NOMO-1 (cell line): ENCODE results near the gene TRPM4.
"Not testable (repeated sequence)": the region's sequence is repeated elsewhere in the genome, so short reads cannot be mapped to it uniquely, and the experiment has no call there.

Source experiments
- DNase-seq, 2 experiments: peaks; one replicate each; lab custom pipeline; 2025; ENCODE audit not compliant: unreplicated experiment in 2 of 2; lab: John Stamatoyannopoulos, UW

Gene TRPM4

DNA sequence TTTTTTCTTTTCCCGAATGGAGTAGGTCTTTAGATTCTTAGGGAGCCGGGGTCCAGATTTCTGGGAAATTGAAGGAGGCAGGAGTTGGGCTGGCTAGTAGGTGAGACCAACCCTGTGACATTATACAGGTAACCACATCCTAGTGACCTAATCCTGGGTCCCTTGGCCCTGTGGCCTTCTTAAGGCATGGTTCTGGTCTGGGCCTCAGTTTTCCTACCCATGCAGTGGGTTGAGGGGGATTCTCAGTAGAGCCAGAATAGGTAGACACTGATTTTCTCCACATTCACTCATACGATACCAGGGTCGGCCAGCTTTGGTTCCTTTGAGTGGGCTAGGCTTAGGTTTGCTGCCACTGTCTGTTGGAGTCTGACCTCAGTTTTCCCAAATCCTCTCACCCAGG, 31.0 kb upstream of the TRPM4 start:
- no peak for DNase-seq

DNA sequence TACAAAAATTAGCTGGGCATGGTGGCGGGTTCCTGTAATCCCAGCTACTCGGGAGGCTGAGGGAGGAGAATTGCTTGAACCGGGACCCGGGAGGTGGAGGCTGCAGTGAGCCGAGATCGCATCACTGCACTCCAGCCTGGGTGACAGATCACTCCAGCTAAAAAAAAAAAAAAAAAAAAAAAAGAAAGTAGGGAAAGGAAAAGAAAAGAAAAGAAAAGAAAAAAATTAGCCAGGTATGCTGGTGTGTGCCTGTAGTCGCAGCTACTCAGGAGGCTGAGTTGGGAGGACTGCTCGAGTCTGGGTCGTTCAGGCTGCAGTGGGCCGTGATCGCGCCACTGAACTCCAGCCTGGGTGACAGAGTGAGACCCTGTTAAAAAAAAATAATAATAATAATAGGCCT, 30.4 kb upstream of the TRPM4 start:
- not testable (repeated sequence) for DNase-seq

DNA sequence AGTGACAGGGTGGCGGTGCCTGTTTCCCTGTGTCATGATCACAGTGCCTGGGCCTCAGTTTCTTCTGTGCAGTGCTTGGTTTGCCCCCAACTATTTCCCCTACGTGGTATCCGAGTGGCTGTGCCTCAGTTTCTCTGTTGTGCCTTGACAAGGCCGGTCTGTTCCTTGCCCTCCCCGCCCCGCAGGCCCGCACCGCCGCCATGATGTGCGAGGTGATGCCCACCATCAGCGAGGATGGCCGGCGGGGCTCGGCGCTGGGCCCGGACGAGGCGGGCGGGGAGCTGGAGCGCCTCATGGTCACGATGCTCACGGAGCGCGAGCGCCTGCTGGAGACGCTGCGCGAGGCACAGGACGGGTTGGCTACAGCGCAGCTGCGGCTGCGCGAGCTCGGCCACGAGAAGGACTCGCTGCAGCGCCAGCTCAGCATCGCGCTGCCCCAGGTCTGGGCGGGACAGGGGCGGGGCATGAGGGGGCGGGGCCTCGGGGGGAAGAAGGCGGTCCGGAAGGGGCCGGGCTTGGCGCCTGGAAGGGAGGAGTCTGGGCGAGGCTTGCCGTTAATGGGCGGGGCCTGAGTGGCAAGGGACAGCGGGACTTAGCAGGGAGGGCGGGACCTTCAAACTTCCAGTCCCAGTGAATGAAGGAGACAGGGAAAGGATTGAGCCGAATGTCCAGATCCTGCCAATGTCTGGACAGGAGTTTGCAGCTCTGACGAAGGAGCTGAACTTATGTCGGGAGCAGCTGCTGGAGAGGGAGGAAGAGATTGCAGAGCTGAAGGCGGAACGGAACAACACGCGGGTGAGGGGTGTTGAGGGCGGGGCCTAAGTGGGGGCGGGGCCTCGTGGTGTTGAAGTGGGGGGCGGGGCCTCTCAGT, 29.7 kb upstream of the TRPM4 start:
- peak; percentile 92 to 99 for DNase-seq

DNA sequence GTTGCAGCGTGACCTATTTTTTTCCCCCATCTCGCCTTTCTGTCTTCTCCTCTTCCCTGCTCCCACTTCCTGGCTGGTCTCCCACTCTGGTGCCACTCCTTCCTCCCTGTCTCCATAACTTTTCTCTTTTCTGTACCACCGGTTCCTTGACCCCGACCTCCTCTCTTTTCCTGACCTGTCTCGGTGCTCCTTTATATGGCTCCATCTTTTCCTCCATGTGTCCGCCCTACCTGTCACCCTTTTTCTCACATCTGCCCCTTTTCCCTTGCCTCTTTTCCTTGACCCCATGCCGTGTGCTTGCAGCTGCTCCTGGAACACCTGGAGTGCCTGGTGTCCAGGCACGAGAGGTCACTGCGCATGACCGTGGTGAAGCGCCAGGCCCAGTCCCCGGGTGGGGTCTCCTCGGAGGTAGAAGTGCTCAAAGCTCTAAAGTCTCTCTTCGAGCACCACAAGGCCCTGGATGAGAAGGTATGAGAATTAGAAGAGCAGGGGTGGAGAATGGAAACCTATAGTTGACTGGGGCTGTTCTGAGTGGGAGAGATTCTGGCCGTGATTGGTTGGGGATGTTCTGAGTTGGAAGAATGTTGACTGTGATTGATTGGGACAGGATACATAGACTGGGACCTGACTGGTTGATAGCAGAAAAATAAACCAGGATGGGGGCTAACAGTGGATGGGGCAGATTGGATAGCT, 28.9 kb upstream of the TRPM4 start:
- no peak for DNase-seq

DNA sequence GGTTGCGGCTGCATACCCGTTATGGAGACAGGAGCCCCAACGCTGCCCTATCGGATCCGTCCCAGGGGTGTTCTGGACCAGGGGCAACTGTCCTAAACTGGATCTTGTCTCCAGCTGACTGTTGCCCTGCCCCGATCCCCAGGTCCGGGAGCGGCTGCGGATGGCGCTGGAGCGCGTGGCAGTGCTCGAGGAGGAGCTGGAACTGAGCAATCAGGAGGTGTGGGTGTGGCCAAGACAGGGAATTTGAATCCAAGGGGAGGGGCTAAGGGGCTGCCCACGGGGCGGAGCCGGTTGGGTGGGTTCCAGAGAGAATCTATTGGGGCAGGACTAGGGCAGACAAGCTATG, 28.4 kb upstream of the TRPM4 start:
- DNase-seq = no peak

DNA sequence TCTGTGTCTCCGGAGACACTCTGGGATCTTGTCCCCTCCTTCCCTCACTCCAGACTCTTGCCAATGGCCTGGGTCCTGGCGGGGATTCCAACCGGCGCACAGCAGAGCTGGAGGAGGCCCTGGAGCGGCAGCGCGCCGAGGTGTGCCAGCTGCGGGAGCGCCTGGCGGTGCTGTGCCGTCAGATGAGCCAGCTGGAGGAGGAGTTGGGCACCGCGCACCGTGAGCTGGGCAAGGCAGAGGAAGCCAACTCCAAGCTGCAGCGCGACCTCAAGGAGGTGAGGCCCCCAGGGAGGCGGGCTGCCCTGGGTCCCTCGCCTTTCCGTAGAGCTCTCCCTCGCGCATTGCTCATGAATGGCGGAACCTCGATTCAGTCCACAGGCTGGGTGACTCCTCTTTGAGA, 27.3 kb upstream of the TRPM4 start:
- no peak for DNase-seq

DNA sequence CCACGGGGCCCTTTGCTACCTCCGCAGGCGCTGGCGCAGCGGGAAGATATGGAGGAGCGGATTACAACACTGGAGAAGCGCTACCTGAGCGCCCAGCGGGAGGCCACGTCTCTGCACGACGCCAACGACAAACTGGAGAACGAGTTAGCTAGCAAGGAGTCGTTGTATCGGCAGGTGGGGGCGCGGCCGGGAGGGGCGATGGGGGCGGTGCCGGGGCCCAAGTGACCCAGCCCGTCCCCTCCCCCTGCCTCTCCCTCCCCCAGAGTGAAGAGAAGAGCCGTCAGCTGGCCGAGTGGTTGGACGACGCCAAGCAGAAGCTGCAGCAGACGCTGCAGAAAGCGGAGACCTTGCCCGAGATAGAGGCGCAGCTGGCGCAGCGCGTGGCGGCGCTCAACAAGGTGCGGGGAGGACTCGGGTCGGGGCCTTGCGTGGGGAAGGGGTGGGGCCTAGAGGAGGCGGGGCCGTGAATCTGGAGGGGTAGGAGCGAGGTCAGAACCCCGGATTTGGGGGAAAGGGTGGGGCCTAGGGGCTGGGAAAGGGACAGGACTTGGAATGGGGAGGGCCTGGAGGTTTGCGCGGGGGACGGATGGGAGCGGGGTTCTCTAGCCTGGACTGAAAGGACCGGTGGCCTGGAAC, 24.5 kb upstream of the TRPM4 start:
- DNase-seq = no peak

DNA sequence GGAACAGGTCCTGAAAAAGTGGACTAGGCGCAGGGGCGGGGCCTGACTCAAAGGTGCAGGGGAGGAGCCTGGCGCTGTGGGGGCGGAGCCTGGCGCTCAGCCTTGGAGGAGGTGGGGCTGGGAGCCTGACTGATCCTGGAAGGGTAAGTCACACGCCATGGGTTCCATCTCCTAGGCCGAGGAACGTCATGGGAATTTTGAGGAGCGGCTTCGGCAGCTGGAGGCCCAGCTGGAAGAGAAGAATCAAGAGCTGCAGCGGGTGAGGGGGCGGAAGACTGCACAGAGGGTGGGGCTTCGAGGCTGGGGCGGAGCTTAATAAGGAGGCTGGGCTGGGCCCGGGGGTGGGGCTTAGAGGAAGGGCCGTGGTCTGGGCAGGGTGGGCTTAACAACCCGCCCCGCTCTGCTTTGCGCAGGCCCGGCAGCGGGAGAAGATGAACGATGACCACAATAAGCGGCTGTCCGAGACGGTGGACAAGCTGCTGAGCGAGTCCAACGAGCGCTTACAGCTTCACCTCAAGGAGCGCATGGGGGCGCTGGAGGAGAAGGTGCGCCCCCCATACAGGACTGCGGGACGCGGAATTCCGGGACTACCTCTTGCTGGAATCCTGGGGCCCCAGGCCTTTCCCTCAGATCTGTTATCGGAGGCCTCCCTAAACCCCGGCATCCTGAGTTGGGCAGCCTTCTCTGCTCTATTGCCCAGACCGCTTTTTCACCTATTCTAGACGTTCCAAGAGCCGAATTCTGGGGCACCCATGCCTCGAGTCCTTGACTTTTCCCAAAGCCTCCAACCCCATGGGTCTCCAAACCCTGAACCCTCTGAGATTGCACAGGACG, 23.8 kb upstream of the TRPM4 start:
- no peak for DNase-seq

DNA sequence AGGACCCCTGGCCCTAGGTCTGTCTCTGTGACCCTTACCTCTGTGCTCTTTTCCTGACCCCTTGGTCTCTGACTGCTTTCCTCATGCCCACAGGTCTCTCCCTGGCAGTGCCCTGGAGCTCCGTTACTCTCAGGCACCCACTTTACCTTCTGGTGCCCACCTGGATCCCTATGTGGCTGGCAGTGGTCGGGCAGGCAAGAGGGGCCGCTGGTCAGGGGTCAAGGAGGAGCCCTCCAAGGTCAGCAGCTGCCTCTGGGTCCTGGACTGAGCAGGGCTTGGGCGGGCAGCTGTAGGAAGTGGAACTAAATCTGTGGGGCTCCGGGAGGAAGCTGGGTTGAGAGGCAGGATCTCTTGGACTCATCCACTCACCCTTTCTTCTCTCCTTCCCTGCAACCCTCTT, 21.9 kb upstream of the TRPM4 start:
- no peak for DNase-seq

DNA sequence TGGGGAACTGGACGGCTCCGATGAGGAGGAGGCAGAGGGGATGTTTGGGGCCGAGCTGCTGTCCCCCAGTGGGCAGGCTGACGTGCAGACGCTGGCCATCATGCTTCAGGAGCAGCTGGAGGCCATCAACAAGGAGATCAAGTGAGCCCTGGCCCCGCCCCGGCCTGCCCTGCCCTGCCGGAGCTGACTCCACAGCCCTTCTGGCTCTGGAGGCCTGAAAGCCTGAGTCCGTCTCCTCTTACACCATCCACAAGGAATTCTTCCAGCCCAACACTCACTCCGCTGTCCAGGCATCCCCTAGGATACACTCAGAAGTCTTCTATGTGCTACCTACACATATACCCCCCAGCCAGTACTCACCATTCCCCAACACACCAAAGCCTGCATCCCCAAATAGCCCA, 20.8 kb upstream of the TRPM4 start:
- DNase-seq = no peak

DNA sequence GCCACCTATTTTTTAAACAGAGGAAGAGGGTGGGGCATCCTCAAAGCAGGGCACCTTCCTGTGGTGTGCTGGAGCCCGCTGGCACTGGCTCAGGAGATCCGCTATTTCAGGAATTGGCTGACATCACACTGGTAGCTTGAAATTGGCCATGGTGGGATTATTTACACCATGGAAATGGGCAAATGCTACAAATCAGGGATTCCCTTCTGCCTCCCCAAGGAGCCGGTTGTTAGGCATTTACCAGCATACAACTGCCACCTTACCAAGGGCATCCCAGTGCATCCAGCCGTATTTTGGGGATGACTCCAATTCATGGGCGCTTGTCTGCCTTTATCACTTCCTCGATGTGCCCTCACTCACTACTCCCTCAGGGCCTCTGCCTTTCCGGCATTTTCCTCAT, 16.6 kb upstream of the TRPM4 start:
- no peak for DNase-seq

DNA sequence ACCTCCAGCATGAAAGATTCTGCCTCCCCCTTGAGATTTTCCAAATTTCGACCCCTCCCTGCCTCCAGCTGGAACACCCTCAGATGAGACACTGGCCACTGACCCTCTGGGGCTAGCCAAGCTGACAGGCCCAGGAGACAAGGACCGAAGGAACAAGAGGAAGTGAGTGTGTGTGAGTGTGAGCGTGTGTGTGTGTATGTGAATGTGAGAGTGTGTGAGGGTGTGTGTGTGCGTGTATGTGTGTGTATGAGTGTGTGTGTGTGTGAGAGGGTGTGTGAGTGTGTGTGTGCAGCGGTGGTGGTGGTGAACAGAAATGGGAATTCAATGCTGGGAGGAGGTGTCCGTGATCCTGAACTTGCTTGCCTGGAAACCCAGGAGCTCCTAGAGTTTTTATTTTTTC, 16.2 kb upstream of the TRPM4 start:
- DNase-seq = no peak

DNA sequence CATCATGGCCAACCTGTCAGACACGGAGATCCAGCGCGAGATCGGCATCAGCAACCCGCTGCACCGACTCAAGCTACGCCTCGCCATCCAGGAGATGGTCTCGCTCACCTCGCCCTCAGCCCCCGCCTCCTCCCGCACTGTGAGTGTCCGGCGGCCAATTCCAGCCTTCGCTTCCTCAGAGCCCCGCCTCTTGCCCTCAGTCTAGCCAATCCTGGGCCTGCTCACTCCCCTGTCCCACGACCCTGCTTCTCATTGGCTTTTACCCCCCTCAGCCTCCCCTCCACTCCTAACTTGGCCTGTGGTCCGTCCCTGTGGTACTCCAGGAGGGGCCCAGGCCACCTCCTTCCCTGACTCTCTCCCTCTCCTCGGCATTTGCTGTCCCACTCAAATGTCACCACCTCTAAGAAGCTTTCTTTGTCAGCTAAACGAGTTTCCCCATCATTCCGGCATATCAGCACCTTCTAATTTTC, 14.7 kb upstream of the TRPM4 start:
- DNase-seq = no peak

DNA sequence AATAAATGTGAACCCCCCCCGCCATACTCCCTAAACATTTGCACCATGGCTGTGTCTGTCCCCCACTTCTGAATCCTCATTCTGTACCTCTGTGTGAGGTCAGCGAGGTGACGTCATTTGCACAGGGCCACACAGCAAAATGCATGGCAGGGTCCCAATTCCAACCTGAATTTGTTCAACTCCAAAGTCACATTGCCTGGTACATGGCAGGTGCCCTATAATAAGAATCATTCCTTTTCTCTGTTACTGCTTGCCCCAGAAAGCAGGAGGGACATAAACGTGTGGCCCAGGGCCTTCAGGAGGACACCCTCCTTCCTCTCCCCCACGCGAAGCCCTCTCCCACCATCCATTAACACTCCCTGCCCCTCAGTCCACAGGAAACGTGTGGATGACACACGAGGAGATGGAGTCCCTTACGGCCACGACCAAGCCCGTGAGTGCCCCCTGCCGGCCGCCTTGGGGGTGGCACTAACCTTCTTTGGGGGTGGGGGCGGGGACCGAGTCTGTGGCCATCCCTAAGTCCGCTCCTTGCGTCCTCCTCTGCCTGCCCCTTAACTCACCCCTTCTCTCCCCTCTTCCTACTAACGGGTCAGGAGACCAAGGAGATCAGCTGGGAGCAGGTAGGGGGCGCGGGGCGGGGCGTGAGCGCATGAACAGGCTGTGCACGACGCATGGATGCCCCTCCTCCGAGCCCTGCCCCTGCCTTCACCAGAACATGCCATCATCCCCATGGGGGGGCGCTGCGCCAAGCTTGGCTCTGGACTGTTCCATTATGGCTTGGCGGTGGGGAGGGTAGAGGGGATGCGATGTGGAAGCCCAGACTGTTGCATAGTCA, 11.8 kb upstream of the TRPM4 start:
- peak; percentile 25 to 63 for DNase-seq

DNA sequence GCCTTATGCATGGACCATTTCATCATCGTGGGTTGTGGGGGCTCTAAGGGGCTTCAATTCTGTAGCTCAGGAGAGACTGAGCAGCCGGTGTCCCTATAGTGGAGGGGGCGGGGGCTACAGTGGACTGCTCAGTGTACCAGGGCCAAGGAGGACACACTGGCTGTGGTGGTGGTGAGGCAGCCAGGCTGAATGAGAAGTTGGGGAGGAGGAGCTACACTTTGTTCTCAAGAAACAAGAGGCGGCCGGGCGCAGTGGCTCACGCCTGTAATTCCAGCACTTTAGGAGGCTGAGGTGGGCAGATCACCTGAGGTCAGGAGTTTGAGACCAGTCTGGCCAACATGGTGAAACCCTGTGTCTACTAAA, 11.2 kb upstream of the TRPM4 start:
- not testable (repeated sequence) for DNase-seq

DNA sequence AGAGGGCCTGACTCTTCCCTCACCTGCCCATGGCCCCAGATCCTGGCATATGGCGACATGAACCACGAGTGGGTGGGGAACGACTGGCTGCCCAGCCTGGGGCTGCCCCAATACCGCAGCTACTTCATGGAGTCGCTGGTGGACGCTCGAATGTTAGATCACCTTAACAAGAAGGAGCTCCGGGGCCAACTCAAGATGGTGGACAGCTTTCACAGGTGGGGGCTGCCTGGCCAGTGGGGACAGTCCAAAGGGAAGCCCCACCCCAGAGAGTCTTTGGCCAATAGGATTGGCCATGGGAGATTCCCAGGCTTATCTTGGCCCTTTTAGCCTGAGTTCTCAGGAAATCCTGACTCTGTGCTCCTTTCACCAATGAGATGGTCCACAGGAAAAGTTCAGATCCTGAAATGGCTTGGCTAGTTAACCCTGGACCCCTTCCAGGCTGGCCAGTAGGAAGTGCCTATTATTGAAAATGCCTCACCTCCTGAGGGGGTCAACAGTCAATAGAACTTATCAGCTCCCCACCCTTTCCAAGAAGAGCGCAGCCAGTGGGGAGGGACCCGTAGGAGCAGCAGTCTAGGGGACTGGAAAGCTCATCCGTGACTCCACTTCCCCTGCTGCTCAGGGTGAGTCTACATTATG, 9.4 kb upstream of the TRPM4 start:
- DNase-seq = no peak

DNA sequence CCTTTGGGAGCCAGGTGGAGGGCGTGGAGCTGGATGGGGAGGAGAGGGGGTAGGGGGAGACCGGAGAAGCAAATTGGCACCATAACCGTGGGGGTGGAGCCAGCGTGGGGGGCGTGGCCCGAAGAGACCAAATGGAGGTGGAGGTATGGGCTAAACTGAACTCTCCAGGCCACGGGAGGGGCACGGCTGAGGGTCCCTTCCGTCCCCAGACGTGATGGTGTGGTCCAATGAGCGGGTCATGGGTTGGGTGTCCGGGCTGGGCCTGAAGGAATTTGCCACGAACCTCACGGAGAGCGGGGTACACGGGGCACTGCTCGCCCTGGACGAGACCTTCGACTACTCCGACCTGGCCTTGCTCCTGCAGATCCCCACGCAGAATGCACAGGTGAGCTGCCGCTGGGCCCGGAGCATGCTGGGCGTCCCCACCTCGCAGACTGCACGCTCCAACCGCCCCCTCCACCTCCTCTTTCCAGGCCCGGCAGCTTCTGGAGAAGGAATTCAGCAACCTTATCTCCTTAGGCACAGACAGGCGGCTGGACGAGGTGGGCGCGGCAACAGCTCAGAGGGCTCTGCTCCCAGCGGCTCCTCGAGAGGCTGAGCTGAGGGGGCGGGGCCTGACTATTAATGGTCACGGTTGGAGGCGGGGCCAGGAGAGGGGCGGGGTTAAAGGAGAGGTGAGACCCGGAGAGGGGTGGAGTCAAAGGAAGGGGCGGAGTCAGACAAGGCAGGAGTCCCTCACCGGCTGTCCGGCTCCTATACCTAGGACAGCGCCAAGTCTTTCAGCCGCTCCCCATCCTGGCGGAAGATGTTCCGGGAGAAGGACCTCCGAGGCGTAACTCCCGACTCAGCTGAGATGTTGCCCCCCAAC, 8.6 kb upstream of the TRPM4 start:
- peak; percentile 83 to 88 for DNase-seq

DNA sequence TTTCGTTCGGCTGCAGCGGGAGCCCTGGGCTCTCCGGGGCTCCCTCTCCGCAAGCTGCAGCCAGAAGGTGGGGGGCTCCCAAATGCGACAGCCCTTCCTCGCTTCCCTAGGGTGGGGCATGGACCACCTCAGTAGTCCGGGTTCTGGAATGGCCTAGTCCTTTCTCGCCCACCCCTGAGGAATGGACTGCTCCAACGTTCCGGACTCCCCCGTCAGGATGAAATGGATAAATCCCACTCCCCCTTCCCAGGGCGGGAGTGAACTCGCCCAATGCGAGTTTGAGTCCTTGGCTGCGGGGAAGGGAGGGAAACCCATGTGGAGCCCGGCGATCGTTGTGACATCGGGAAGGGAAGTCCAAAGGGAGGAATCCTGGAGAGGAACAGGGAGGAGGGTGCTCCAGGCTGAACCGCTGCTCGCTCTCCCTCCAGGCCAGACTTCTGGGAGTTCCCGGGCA, 7.9 kb upstream of the TRPM4 start:
- peak in 1 of 2 experiments; percentile 43 for DNase-seq
